Right atrium auricular region (tissue), 2 donors: Measurements from ENCODE around the gene PLAGL1. TPM values are rescaled to one million over a fixed set of nuclear protein-coding genes. Genes with fewer than 3 reads are reported as not detected.
"Not testable (repeated sequence)": the region's sequence is repeated elsewhere in the genome, so short reads cannot be mapped to it uniquely, and the experiment has no call there.

Experiments used
- DNase-seq: peaks from one replicate; pipeline ENCODE4 v3.0.0-alpha.2; 2019; ENCODE audit warnings: low spot score
- H3K27ac ChIP-seq, 2 donors: fragments of 200-600 bp; sonication (generic); 1 replicate in 1 of 2; 2 replicates in 1 of 2; pipeline ENCODE4 v1.5.1; 2016 to 2019
- H3K27me3 ChIP-seq, 2 donors: fragments of 200-600 bp; sonication (generic); one replicate each; pipeline versions ENCODE4 v1.5.1 to v1.6.0; 2017 to 2019
- H3K36me3 ChIP-seq: fragments of 200-600 bp; sonication (generic); one replicate; pipeline ENCODE4 v1.5.1; 2016
- H3K4me1 ChIP-seq, 2 donors: fragments of 200-600 bp; sonication (generic); one replicate each; pipeline versions ENCODE4 v1.5.1 to v1.6.0; 2017 to 2019
- H3K4me3 ChIP-seq, 2 donors: fragments of 200-600 bp; sonication (generic); 1 replicate in 1 of 2; 2 replicates in 1 of 2; pipeline ENCODE4 v1.5.1; 2017 to 2019; ENCODE audit warnings: mild to moderate bottlenecking in 1 of 2, moderate library complexity in 1 of 2
- H3K9me3 ChIP-seq, 2 donors: fragments of 200-600 bp; sonication (generic); one replicate each; pipeline ENCODE4 v1.5.1; 2019
- CTCF ChIP-seq, 2 donors: fragments of 200-600 bp; sonication (generic); IDR thresholded peaks; one replicate each; pipeline ENCODE4 v1.5.1; 2019; ENCODE audit warnings: antibody characterized with exemption in 2 of 2
- total RNA-seq, 2 donors: library from RNA; depleted of rRNA; stranded (reverse); fragments of >200 nt; gene quantifications; one replicate each; pipeline ENCODE4 v1.1.0, GENCODE V29; 2016

Gene PLAGL1
- total RNA-seq, 2 donors from 2014 or later, result 6.8 to 8.5 TPM

- DNase-seq, result no peak
- H3K9me3 ChIP-seq, result no peaks in the 10 kb centered on the region
- no peaks in the 10 kb centered on the region for H3K27me3 ChIP-seq
- H3K4me1 ChIP-seq, result no peaks in the 10 kb centered on the region
- TF ChIP-seq CTCF (IDR thresholded peaks at IDR 0.05), result no peak
- H3K36me3 ChIP-seq, result no peaks in the 10 kb centered on the region
- no peak overlapping the region for H3K27ac ChIP-seq
- no peak overlapping the region for H3K4me3 ChIP-seq
These were observed 9.4 kb upstream of the PLAGL1 start for GRCh38 chr6:144017166-144018094.

- Histone ChIP-seq H3K36me3 (no peaks in the 10 kb centered on the region), H3K4me3 (no peak overlapping the region), H3K27me3 (no peaks in the 10 kb centered on the region), H3K4me1 (no peaks in the 10 kb centered on the region), H3K27ac (no peak overlapping the region), H3K9me3 (no peaks in the 10 kb centered on the region)
- peak; percentile 84 to 92 for TF ChIP-seq CTCF (IDR thresholded peaks at IDR 0.05)
- DNase-seq, result peak; percentile 79
These were observed 5.4 kb upstream of the PLAGL1 start for GRCh38 chr6:144013486-144013909.

GRCh38 chr6:144012534-144012933, 4.5 kb upstream of the PLAGL1 start:
- H3K9me3 ChIP-seq, result no peaks in the 10 kb centered on the region
- no peak overlapping the region for H3K4me3 ChIP-seq
- H3K27me3 ChIP-seq, result no peaks in the 10 kb centered on the region
- no peaks in the 10 kb centered on the region for H3K4me1 ChIP-seq
- DNase-seq, result no peak
- no peak for TF ChIP-seq CTCF (IDR thresholded peaks at IDR 0.05)
- H3K36me3 ChIP-seq, result no peaks in the 10 kb centered on the region
- no peak overlapping the region for H3K27ac ChIP-seq

- not testable (repeated sequence) for DNase-seq, H3K4me1 ChIP-seq, H3K9me3 ChIP-seq, H3K4me3 ChIP-seq, H3K27me3 ChIP-seq, H3K27ac ChIP-seq, H3K36me3 ChIP-seq
These were observed 1.6 kb upstream of the PLAGL1 start for GRCh38 chr6:144009628-144010027.

DNA sequence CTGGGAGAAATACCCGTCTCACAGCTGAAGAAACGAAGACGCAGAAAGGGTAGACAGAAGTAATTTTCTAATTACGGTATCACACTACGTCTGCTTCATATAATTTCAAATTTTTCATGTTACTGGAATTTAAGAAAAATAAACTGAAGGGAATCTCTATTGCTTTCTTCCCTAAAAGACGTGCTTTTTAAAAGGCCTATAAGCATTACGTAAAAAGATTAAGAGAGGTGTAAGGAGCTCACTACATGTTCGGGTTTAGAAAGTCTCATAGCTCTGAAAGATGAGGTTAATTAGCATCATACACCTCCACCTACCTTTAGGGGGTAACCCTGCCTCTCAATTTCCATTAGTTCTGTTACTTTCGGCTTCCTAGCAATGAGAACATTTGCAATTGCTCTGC, 787 bp upstream of the PLAGL1 start:
- Histone ChIP-seq H3K4me1 (no peaks in the 10 kb centered on the region), H3K27me3 (no peaks in the 10 kb centered on the region), H3K9me3 (no peaks in the 10 kb centered on the region), H3K27ac (peak overlapping the region in 1 of 2 donors; percentile 70), H3K36me3 (no peaks in the 10 kb centered on the region), H3K4me3 (peak overlapping the region in 1 of 2 donors; percentile 65)
- no peak for DNase-seq
- TF ChIP-seq CTCF (IDR thresholded peaks at IDR 0.05), result no peak

DNA sequence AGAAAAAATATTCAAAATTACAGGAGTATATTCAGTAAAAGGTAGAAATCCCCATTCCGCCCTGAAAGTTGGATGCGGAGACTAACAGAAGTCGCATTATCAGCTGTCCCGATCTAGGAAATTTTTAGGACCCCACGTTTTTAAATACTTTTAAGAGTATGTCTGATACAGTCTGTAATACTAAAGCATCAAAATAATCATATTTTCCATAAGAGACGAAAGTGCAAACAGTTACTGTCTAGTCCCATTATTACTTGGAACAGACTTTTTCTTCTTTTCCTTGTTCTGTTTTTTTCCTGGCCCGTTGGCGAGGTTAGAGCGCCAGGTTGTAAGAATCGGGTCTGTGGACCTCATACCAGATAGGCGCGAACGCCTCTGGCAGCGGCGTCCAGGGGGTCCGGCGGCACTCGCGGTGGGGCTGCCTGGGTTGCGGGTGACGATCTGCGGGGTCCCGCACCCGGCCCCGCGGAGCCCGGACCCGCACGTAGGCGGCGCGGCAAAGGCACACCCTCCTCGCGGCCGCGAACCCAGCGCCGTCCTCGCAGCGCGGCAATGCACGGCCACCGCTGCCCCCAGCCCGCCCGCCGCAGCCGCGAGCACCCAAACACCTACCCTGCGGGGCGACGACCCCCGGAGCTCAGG, 460 bp downstream of the PLAGL1 start:
- peak overlapping the region; percentile 56 to 65 for H3K4me3 ChIP-seq
- no peaks in the 10 kb centered on the region for H3K36me3 ChIP-seq
- DNase-seq, result no peak
- H3K27ac ChIP-seq, result peak overlapping the region; percentile 67 to 70
- no peak for TF ChIP-seq CTCF (IDR thresholded peaks at IDR 0.05)
- no peaks in the 10 kb centered on the region for H3K27me3 ChIP-seq
- no peaks in the 10 kb centered on the region for H3K4me1 ChIP-seq
- peaks cover 0 to 1% of the 10 kb centered on the region in 2 donors for H3K9me3 ChIP-seq
